Stimulated activated CD4-positive, alpha-beta T cell treated with anti-CD3 and anti-CD28 coated beads, TNF-alpha, amount 100 ng/mL, for 1 hour (primary cell): ENCODE measurements around the gene KLF4.

Experiments used
- DNase-seq, 3 donors: peaks; one replicate each; pipeline ENCODE4 v3.0.0-alpha.2; 2020; ENCODE audit warnings: low read depth in 3 of 3, low spot score in 1 of 3

The KLF4 gene

GRCh38 chr9:107455425-107456135 lies 34.0 kb downstream of the KLF4 start:
- no peak for DNase-seq

GRCh38 chr9:107453479-107453878 lies 36.1 kb downstream of the KLF4 start:
- DNase-seq = no peak

- DNase-seq = no peak
These were observed 41.7 kb downstream of the KLF4 start for GRCh38 chr9:107447834-107448233.

- no peak for DNase-seq
These were observed 42.5 kb downstream of the KLF4 start for GRCh38 chr9:107447081-107447480.

GRCh38 chr9:107446491-107446890 lies 43.1 kb downstream of the KLF4 start:
- no peak for DNase-seq

GRCh38 chr9:107443786-107444185 lies 45.8 kb downstream of the KLF4 start:
- DNase-seq = no peak

- no peak for DNase-seq
These were observed 49.5 kb downstream of the KLF4 start for GRCh38 chr9:107439991-107440456.

- DNase-seq = no peak
These were observed 51.1 kb downstream of the KLF4 start for GRCh38 chr9:107438211-107439031.

- DNase-seq = no peak
These were observed 51.9 kb downstream of the KLF4 start for GRCh38 chr9:107437716-107438115.

- no peak for DNase-seq
These were observed 54.2 kb downstream of the KLF4 start for GRCh38 chr9:107435415-107435814.
